Measurements from ENCODE around the gene C11orf52.

DNA sequence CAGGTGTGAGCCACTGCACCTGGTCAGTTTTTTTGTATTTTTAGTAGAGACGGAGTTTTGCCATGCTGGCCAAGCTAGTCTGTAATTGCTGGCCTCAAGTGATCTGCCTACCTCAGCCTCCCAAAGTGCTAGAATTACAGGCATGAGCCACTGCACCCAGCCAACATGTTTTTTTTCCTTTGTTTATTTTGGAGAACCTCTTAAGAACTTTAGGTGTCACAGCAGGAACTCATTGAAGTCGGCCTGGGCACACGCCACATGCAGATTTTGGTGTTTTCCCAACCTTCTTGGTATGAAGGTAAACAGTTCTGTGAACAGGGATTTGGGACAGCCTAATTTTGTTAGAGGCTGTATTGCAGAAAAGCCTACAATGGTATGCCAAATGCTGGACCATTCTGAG lies 27.8 kb downstream of the C11orf52 start:
- TF ChIP-seq RFX5 (IDR thresholded peaks at IDR 0.05; ENCODE audit: low read depth, low read length) (no peak), MXI1 (IDR thresholded peaks at IDR 0.05; ENCODE audit: borderline replicate concordance, low read depth, low read length) (no peak), POLR2A (IDR thresholded peaks at IDR 0.05; ENCODE audit: low read depth, low read length) (no peak), CHD1 (IDR thresholded peaks at IDR 0.05; ENCODE audit: low read depth, low read length) (no peak), MAFK (IDR thresholded peaks at IDR 0.05; ENCODE audit: low read depth, low read length) (no peak), RCOR1 (IDR thresholded peaks at IDR 0.05; ENCODE audit: insufficient replicate concordance, low read length) (no peak), RAD21 (IDR thresholded peaks at IDR 0.05; ENCODE audit: low read length) (no peak), CEBPB (IDR thresholded peaks at IDR 0.05; ENCODE audit: low read depth, low read length) (no peak), NFE2L2 (IDR thresholded peaks at IDR 0.05; ENCODE audit: low read depth, low read length) (no peak), FOS (IDR thresholded peaks at IDR 0.05; ENCODE audit: low read depth, low read length) (no peak), MAZ (IDR thresholded peaks at IDR 0.05; ENCODE audit: borderline replicate concordance, low read depth, low read length) (no peak)
- TF ChIP-seq, protein P1, sequence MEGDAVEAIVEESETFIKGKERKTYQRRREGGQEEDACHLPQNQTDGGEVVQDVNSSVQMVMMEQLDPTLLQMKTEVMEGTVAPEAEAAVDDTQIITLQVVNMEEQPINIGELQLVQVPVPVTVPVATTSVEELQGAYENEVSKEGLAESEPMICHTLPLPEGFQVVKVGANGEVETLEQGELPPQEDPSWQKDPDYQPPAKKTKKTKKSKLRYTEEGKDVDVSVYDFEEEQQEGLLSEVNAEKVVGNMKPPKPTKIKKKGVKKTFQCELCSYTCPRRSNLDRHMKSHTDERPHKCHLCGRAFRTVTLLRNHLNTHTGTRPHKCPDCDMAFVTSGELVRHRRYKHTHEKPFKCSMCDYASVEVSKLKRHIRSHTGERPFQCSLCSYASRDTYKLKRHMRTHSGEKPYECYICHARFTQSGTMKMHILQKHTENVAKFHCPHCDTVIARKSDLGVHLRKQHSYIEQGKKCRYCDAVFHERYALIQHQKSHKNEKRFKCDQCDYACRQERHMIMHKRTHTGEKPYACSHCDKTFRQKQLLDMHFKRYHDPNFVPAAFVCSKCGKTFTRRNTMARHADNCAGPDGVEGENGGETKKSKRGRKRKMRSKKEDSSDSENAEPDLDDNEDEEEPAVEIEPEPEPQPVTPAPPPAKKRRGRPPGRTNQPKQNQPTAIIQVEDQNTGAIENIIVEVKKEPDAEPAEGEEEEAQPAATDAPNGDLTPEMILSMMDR (conservative IDR thresholded peaks at IDR 0.05; ENCODE audit: low read depth, low read length) = no peak
- TF ChIP-seq, protein P2, sequence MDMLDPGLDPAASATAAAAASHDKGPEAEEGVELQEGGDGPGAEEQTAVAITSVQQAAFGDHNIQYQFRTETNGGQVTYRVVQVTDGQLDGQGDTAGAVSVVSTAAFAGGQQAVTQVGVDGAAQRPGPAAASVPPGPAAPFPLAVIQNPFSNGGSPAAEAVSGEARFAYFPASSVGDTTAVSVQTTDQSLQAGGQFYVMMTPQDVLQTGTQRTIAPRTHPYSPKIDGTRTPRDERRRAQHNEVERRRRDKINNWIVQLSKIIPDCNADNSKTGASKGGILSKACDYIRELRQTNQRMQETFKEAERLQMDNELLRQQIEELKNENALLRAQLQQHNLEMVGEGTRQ (IDR thresholded peaks at IDR 0.05; ENCODE audit: low read depth, low read length) = no peak
